Renal cortex interstitium (tissue), 11 donors: ENCODE results near the gene MATN3. TPM values are rescaled to one million over a fixed set of nuclear protein-coding genes. Genes with fewer than 3 reads are reported as not detected.

Experiments
- DNase-seq, 11 donors: peaks; one replicate each; pipeline ENCODE4 v3.0.0-alpha.2; 2013; ENCODE audit warnings: low read depth in 9 of 11, low spot score in 4 of 11; ENCODE audit errors: extremely low read depth in 1 of 11
- polyA plus RNA-seq, 3 donors: library from polyadenylated mRNA; unstranded; fragments of 120-200 nt; gene quantifications; one replicate each; pipeline ENCODE4 v1.2.1, GENCODE V29; 2013; ENCODE audit not compliant: insufficient read length in 3 of 3

The MATN3 gene
- polyA plus RNA-seq, 3 donors = 3.0 to 4.3 (median 3.5) TPM

DNA sequence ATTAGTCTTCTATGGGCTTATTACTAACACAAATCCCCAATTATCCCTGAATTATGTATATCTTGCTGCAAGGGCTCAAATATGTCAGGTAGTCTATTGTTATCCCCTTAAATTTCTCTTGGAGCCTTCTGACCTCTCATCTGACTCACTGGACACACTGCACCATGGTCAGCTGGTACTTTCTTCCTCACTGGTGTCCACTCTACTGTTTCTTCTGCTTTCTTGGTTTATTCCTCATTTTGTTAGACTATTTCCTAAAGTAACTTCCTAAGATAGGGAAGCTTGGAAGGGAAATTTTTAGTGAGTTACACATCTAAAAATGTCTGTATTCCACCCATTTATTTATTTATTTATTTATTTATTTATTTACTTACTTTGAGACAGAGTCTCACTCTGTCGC is 49.1 kb downstream of the MATN3 start:
- no peak for DNase-seq

GRCh38 chr2:19955544-19956422 is 56.7 kb downstream of the MATN3 start:
- DNase-seq = peak in 10 of 11 donors; percentile 25 to 68 (median 42)

DNA sequence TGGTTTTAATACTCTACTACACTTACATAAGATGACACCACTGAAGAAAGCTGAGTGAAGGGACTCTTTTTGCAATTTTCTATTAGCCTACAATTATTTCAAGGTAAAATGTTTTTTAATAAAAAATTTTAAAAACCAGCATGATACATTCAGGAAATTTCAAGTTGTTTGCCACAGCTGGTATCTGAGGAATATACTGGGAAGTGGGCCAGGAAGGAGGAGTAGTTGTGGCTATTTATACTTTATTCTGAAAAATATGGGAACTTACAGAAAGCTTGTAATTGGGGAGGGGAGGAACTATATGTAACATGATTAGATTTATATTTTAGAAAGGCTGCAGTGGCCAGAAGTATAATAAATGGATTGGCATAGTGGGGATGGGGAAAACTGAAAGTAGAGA is 63.4 kb downstream of the MATN3 start:
- no peak for DNase-seq

- DNase-seq = no peak
Observed at GRCh38 chr2:19947184-19947940, 65.1 kb downstream of the MATN3 start.

DNA sequence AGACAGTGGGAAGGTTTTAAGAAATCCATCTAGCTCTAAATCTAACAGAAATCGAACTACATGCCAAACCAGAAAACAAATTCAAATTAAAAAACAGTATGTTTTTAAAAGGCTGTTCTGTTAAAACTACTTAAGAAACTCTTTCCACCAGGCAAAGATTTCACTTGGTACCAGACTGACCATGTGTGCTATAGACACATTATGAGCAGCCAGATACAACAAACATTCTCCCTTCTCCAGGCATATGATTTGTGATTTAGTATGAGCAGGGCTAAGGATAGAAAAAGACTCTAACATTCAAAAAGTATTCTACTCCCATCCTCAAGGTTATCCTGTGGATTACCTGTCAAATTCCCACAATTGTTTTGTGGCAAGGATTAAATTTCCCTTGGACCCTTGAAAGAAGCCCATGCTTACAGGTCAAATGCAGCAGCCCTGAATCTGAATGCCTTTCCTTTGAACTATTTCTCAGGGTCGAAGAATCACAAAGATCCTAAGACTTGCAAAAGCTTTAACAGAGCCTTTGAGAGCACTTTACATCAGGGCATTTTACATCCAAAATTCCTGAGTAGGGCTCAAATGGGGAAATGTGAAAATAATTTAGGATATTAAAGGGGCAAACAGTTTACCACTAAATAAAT is 68.1 kb downstream of the MATN3 start:
- DNase-seq = no peak

- DNase-seq = no peak
Observed at GRCh38 chr2:19943189-19943588, 69.3 kb downstream of the MATN3 start.

GRCh38 chr2:19942199-19942598 is 70.3 kb downstream of the MATN3 start:
- DNase-seq = no peak

Other genes with a start within 250 kb of the MATN3 start
- gene TTC32, start 110.7 kb downstream of the MATN3 start, polyA plus RNA-seq = 10 to 100 TPM; 29.6 to 46.6 (median 38.8) TPM
- gene WDR35, start 22.6 kb downstream of the MATN3 start, polyA plus RNA-seq = 10 to 100 TPM; 26.7 to 30.7 (median 30.6) TPM
- gene LAPTM4A, start 39.0 kb upstream of the MATN3 start, polyA plus RNA-seq = 100 to 1,000 TPM; 417 to 496 (median 433) TPM
- 10 to 100 TPM; 22.8 to 30.0 (median 24.6) TPM for gene SDC1, start 212.5 kb upstream of the MATN3 start, polyA plus RNA-seq